ENCODE data around the gene KREMEN2.

DNA sequence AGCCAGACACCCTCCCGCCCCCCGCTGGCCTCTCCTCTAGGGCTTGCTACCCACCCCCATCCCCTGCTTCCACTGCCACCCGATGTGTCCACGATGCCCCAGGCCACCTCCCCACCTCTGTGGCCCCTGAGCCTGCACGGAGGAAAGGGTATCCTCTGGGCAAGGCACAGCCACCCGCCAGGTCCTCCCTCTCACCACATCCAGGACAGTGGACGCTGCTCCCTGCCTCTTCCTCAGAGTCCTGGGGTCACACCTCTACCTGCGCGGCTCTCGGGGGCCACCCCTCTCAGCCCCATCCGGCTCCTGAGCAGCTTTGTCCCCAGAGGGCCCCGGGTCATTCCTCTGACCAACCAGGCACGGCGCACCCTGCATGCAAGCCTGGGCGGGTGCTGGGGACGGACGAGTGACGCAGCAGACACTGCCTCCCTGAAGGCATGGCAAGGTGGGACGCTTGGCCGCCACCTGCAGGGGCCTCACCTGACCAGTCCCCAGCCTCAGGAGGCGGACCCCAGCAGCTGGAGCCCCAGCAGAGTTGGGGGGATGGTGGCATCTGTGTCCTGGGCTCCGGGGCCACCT lies 27.6 kb upstream of the KREMEN2 start:
- TF ChIP-seq, protein P1, sequence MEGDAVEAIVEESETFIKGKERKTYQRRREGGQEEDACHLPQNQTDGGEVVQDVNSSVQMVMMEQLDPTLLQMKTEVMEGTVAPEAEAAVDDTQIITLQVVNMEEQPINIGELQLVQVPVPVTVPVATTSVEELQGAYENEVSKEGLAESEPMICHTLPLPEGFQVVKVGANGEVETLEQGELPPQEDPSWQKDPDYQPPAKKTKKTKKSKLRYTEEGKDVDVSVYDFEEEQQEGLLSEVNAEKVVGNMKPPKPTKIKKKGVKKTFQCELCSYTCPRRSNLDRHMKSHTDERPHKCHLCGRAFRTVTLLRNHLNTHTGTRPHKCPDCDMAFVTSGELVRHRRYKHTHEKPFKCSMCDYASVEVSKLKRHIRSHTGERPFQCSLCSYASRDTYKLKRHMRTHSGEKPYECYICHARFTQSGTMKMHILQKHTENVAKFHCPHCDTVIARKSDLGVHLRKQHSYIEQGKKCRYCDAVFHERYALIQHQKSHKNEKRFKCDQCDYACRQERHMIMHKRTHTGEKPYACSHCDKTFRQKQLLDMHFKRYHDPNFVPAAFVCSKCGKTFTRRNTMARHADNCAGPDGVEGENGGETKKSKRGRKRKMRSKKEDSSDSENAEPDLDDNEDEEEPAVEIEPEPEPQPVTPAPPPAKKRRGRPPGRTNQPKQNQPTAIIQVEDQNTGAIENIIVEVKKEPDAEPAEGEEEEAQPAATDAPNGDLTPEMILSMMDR (IDR thresholded peaks at IDR 0.05), result no peak
- TF ChIP-seq POLR2A (IDR thresholded peaks at IDR 0.05), result no peak
